IPS-15b (cell line): ENCODE data around the gene FAM156B.
"Not testable (repeated sequence)": the region's sequence is repeated elsewhere in the genome, so short reads cannot be mapped to it uniquely, and the experiment has no call there.

ENCODE experiments used
- H3K27me3 ChIP-seq: one replicate; pipeline ENCODE4 v1.6.1; 2013; ENCODE audit warnings: low read length; ENCODE audit not compliant: control insufficient read depth, insufficient read depth
- H3K36me3 ChIP-seq: one replicate; pipeline ENCODE4 v1.6.1; 2013; ENCODE audit warnings: low read length; ENCODE audit not compliant: control insufficient read depth, insufficient read depth
- H3K4me1 ChIP-seq: one replicate; pipeline ENCODE4 v1.6.1; 2013; ENCODE audit warnings: mild to moderate bottlenecking, low read length; ENCODE audit not compliant: control insufficient read depth, insufficient read depth
- H3K4me3 ChIP-seq: one replicate; pipeline ENCODE4 v1.5.1; 2013; ENCODE audit warnings: low read depth, low read length
- H3K9ac ChIP-seq: one replicate; pipeline ENCODE4 v1.6.1; 2013; ENCODE audit warnings: low read depth, mild to moderate bottlenecking, low read length
- H3K9me3 ChIP-seq: one replicate; pipeline ENCODE4 v1.6.1; 2013; ENCODE audit warnings: mild to moderate bottlenecking, low read length; ENCODE audit not compliant: control insufficient read depth, insufficient read depth

Gene FAM156B

GRCh38 chrX:52896855-52897709 is at the start of gene FAM156B:
Gene FAM156B (plus strand): TSS chrX:52897330. CDS start chrX:52907226, 9,896 bp downstream.
- not testable (repeated sequence) for H3K9ac ChIP-seq

GRCh38 chrX:52852110-52852860 is 44.8 kb upstream of the FAM156B start:
- H3K27me3 ChIP-seq, result no peaks in the 10 kb centered on the region
- H3K9ac ChIP-seq, result no peak overlapping the region
- H3K9me3 ChIP-seq, result no peaks in the 10 kb centered on the region
- H3K4me3 ChIP-seq, result no peak overlapping the region
- no peaks in the 10 kb centered on the region for H3K36me3 ChIP-seq
- no peaks in the 10 kb centered on the region for H3K4me1 ChIP-seq

More at GRCh38 chrX:52896855-52897709, at the start of gene FAM156B:
- not testable (repeated sequence) for H3K27me3 ChIP-seq, H3K9me3 ChIP-seq, H3K4me1 ChIP-seq, H3K36me3 ChIP-seq, H3K4me3 ChIP-seq

GRCh38 chrX:52856991-52857525 is 40.1 kb upstream of the FAM156B start:
- H3K4me1 ChIP-seq, H3K9me3 ChIP-seq, H3K27me3 ChIP-seq, H3K9ac ChIP-seq, H3K4me3 ChIP-seq, H3K36me3 ChIP-seq: not testable (repeated sequence)

- H3K27me3 ChIP-seq, result no peaks in the 10 kb centered on the region
- H3K9me3 ChIP-seq, result no peaks in the 10 kb centered on the region
- no peaks in the 10 kb centered on the region for H3K4me1 ChIP-seq
- no peak overlapping the region for H3K9ac ChIP-seq
- no peaks in the 10 kb centered on the region for H3K36me3 ChIP-seq
- H3K4me3 ChIP-seq, result no peak overlapping the region
Measured at GRCh38 chrX:52865343-52865998, 31.7 kb upstream of the FAM156B start.

GRCh38 chrX:52867610-52868348 is 29.4 kb upstream of the FAM156B start, which contains the start of gene XAGE3:
Gene XAGE3 (minus strand): TSS chrX:52868083. CDS start chrX:52867133, 950 bp downstream.
- no peaks in the 10 kb centered on the region for H3K4me1 ChIP-seq
- H3K4me3 ChIP-seq, result no peak within 1 kb of the TSS
- no peaks in the 10 kb centered on the region for H3K36me3 ChIP-seq
- no peaks in the 10 kb centered on the region for H3K27me3 ChIP-seq
- no peak within 1 kb of the TSS for H3K9ac ChIP-seq
- no peaks in the 10 kb centered on the region for H3K9me3 ChIP-seq

GRCh38 chrX:52870046-52870445 is 27.1 kb upstream of the FAM156B start:
- Histone ChIP-seq H3K4me1 (no peaks in the 10 kb centered on the region), H3K36me3 (no peaks in the 10 kb centered on the region), H3K9me3 (no peaks in the 10 kb centered on the region), H3K9ac (no peak overlapping the region), H3K27me3 (no peaks in the 10 kb centered on the region), H3K4me3 (no peak overlapping the region)

GRCh38 chrX:52873825-52874224 is 23.3 kb upstream of the FAM156B start:
- not testable (repeated sequence) for H3K9ac ChIP-seq

GRCh38 chrX:52874661-52875060 is 22.5 kb upstream of the FAM156B start:
- no peaks in the 10 kb centered on the region for H3K36me3 ChIP-seq
- H3K27me3 ChIP-seq, result no peaks in the 10 kb centered on the region
- H3K9me3 ChIP-seq, result no peaks in the 10 kb centered on the region
- no peak overlapping the region for H3K4me3 ChIP-seq
- no peaks in the 10 kb centered on the region for H3K4me1 ChIP-seq
- no peak overlapping the region for H3K9ac ChIP-seq

More at GRCh38 chrX:52873825-52874224, 23.3 kb upstream of the FAM156B start:
- not testable (repeated sequence) for H3K4me3 ChIP-seq, H3K27me3 ChIP-seq, H3K36me3 ChIP-seq, H3K4me1 ChIP-seq, H3K9me3 ChIP-seq

GRCh38 chrX:52875436-52875835 is 21.7 kb upstream of the FAM156B start:
- H3K27me3 ChIP-seq, H3K9me3 ChIP-seq, H3K9ac ChIP-seq, H3K36me3 ChIP-seq, H3K4me1 ChIP-seq, H3K4me3 ChIP-seq: not testable (repeated sequence)

GRCh38 chrX:52876386-52876785 is 20.7 kb upstream of the FAM156B start:
- H3K27me3 ChIP-seq, H3K4me3 ChIP-seq, H3K9me3 ChIP-seq, H3K4me1 ChIP-seq, H3K36me3 ChIP-seq, H3K9ac ChIP-seq: not testable (repeated sequence)

GRCh38 chrX:52887459-52887858 is 9.7 kb upstream of the FAM156B start:
- not testable (repeated sequence) for H3K36me3 ChIP-seq

More at GRCh38 chrX:52887459-52887858, 9.7 kb upstream of the FAM156B start:
- not testable (repeated sequence) for H3K9me3 ChIP-seq, H3K9ac ChIP-seq, H3K4me3 ChIP-seq, H3K4me1 ChIP-seq, H3K27me3 ChIP-seq
